Measurements from ENCODE around the gene SSBP3. TPM values are rescaled to one million over a fixed set of nuclear protein-coding genes. Genes with fewer than 3 reads are reported as not detected.

The SSBP3 gene
- total and polyA plus RNA-seq, 9 of the 15 experiments (the other 6 are each of a cell fraction or from before 2014, with no cell fraction given): 8.7 to 108 (median 33.8) TPM

DNA sequence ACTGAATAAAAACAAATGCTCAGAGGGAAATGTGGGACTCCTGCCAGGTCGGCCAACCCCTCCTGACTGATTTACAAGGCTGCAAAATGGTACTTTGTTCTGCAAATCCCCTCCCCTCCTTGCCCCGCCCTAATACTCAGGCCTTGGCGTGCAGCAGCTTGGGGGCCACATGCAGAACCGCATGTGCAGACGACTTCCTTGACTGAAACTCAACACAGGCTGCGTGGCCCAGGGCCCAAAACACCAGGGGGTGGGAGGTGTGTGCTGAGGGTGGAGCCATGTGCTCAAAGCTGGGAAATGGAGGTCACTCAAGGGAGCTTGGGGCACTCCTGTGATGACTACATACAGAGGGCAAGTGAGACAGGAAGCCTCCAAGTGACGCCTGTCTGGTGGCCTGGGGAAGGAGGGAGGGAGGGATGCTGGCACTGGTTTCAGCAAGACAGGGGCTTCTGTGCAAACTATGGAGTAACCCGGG, 119.0 kb downstream of the SSBP3 start (continued):
- TF ChIP-seq, protein P1, sequence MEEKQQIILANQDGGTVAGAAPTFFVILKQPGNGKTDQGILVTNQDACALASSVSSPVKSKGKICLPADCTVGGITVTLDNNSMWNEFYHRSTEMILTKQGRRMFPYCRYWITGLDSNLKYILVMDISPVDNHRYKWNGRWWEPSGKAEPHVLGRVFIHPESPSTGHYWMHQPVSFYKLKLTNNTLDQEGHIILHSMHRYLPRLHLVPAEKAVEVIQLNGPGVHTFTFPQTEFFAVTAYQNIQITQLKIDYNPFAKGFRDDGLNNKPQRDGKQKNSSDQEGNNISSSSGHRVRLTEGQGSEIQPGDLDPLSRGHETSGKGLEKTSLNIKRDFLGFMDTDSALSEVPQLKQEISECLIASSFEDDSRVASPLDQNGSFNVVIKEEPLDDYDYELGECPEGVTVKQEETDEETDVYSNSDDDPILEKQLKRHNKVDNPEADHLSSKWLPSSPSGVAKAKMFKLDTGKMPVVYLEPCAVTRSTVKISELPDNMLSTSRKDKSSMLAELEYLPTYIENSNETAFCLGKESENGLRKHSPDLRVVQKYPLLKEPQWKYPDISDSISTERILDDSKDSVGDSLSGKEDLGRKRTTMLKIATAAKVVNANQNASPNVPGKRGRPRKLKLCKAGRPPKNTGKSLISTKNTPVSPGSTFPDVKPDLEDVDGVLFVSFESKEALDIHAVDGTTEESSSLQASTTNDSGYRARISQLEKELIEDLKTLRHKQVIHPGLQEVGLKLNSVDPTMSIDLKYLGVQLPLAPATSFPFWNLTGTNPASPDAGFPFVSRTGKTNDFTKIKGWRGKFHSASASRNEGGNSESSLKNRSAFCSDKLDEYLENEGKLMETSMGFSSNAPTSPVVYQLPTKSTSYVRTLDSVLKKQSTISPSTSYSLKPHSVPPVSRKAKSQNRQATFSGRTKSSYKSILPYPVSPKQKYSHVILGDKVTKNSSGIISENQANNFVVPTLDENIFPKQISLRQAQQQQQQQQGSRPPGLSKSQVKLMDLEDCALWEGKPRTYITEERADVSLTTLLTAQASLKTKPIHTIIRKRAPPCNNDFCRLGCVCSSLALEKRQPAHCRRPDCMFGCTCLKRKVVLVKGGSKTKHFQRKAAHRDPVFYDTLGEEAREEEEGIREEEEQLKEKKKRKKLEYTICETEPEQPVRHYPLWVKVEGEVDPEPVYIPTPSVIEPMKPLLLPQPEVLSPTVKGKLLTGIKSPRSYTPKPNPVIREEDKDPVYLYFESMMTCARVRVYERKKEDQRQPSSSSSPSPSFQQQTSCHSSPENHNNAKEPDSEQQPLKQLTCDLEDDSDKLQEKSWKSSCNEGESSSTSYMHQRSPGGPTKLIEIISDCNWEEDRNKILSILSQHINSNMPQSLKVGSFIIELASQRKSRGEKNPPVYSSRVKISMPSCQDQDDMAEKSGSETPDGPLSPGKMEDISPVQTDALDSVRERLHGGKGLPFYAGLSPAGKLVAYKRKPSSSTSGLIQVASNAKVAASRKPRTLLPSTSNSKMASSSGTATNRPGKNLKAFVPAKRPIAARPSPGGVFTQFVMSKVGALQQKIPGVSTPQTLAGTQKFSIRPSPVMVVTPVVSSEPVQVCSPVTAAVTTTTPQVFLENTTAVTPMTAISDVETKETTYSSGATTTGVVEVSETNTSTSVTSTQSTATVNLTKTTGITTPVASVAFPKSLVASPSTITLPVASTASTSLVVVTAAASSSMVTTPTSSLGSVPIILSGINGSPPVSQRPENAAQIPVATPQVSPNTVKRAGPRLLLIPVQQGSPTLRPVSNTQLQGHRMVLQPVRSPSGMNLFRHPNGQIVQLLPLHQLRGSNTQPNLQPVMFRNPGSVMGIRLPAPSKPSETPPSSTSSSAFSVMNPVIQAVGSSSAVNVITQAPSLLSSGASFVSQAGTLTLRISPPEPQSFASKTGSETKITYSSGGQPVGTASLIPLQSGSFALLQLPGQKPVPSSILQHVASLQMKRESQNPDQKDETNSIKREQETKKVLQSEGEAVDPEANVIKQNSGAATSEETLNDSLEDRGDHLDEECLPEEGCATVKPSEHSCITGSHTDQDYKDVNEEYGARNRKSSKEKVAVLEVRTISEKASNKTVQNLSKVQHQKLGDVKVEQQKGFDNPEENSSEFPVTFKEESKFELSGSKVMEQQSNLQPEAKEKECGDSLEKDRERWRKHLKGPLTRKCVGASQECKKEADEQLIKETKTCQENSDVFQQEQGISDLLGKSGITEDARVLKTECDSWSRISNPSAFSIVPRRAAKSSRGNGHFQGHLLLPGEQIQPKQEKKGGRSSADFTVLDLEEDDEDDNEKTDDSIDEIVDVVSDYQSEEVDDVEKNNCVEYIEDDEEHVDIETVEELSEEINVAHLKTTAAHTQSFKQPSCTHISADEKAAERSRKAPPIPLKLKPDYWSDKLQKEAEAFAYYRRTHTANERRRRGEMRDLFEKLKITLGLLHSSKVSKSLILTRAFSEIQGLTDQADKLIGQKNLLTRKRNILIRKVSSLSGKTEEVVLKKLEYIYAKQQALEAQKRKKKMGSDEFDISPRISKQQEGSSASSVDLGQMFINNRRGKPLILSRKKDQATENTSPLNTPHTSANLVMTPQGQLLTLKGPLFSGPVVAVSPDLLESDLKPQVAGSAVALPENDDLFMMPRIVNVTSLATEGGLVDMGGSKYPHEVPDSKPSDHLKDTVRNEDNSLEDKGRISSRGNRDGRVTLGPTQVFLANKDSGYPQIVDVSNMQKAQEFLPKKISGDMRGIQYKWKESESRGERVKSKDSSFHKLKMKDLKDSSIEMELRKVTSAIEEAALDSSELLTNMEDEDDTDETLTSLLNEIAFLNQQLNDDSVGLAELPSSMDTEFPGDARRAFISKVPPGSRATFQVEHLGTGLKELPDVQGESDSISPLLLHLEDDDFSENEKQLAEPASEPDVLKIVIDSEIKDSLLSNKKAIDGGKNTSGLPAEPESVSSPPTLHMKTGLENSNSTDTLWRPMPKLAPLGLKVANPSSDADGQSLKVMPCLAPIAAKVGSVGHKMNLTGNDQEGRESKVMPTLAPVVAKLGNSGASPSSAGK (IDR thresholded peaks at IDR 0.05): peak; percentile 74
- TF ChIP-seq, protein P2, sequence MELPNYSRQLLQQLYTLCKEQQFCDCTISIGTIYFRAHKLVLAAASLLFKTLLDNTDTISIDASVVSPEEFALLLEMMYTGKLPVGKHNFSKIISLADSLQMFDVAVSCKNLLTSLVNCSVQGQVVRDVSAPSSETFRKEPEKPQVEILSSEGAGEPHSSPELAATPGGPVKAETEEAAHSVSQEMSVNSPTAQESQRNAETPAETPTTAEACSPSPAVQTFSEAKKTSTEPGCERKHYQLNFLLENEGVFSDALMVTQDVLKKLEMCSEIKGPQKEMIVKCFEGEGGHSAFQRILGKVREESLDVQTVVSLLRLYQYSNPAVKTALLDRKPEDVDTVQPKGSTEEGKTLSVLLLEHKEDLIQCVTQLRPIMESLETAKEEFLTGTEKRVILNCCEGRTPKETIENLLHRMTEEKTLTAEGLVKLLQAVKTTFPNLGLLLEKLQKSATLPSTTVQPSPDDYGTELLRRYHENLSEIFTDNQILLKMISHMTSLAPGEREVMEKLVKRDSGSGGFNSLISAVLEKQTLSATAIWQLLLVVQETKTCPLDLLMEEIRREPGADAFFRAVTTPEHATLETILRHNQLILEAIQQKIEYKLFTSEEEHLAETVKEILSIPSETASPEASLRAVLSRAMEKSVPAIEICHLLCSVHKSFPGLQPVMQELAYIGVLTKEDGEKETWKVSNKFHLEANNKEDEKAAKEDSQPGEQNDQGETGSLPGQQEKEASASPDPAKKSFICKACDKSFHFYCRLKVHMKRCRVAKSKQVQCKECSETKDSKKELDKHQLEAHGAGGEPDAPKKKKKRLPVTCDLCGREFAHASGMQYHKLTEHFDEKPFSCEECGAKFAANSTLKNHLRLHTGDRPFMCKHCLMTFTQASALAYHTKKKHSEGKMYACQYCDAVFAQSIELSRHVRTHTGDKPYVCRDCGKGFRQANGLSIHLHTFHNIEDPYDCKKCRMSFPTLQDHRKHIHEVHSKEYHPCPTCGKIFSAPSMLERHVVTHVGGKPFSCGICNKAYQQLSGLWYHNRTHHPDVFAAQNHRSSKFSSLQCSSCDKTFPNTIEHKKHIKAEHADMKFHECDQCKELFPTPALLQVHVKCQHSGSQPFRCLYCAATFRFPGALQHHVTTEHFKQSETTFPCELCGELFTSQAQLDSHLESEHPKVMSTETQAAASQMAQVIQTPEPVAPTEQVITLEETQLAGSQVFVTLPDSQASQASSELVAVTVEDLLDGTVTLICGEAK (IDR thresholded peaks at IDR 0.05): no peak
- TF ChIP-seq, protein P2 (CRISPR knock-in tag; IDR thresholded peaks at IDR 0.05): no peak
- TF ChIP-seq L3MBTL2 (IDR thresholded peaks at IDR 0.05) (peak; percentile 71), RBBP5 (IDR thresholded peaks at IDR 0.05; ENCODE audit: borderline replicate concordance, insufficient read depth, low read length, poor library complexity, severe bottlenecking) (peak; percentile 30)
